Thoracic aorta (tissue), 2 donors: ENCODE measurements around the gene CACNA2D3. TPM values are rescaled to one million over a fixed set of nuclear protein-coding genes. Genes with fewer than 3 reads are reported as not detected.

Experiments
- ATAC-seq: fragments of 150-250 bp; one replicate; pipeline ENCODE4 v1.8.0; 2017; ENCODE audit warnings: low read depth; ENCODE audit not compliant: insufficient number of reproducible peaks, low FRiP score
- DNase-seq: peaks from one replicate; pipeline ENCODE4 v3.0.0-alpha.2; 2020; ENCODE audit warnings: low spot score
- H3K27ac ChIP-seq, 2 donors: fragments of 200-600 bp; sonication (generic); 1 replicate in 1 of 2; 2 replicates in 1 of 2; pipeline ENCODE4 v1.5.1; 2016; ENCODE audit warnings: mild to moderate bottlenecking in 2 of 2, moderate library complexity in 2 of 2
- H3K27me3 ChIP-seq: fragments of 200-600 bp; sonication (generic); replicated peaks from 2 replicates; pipeline ENCODE4 v1.6.0; 2016; ENCODE audit warnings: mild to moderate bottlenecking; ENCODE audit not compliant: insufficient read depth
- H3K36me3 ChIP-seq: fragments of 200-600 bp; sonication (generic); one replicate; pipeline ENCODE4 v1.5.1; 2016
- H3K4me1 ChIP-seq, 2 donors: fragments of 200-600 bp; sonication (generic); 1 replicate in 1 of 2; 2 replicates in 1 of 2; pipeline versions ENCODE4 v1.5.1 to v1.6.0; 2016; ENCODE audit warnings: low read depth in 2 of 2, mild to moderate bottlenecking in 1 of 2; ENCODE audit not compliant: control insufficient read depth in 1 of 2
- H3K4me3 ChIP-seq: fragments of 200-600 bp; sonication (generic); 2 replicates; pipeline ENCODE4 v1.5.1; 2016; ENCODE audit warnings: mild to moderate bottlenecking
- H3K9me3 ChIP-seq: fragments of 200-600 bp; sonication (generic); 2 replicates; pipeline ENCODE4 v1.5.1; 2016
- CTCF ChIP-seq: fragments of 200-600 bp; sonication (generic); IDR thresholded peaks from one replicate; pipeline ENCODE4 v1.5.1; 2019; ENCODE audit warnings: antibody characterized with exemption
- total RNA-seq, 2 donors: library from RNA; depleted of rRNA; stranded (reverse); fragments of >200 nt; gene quantifications; one replicate each; pipeline versions ENCODE4 v1.1.0 to v1.2.3, GENCODE V29; 2016

CACNA2D3 gene
- total RNA-seq, 2 donors from 2014 or later, result 3.2 to 4.0 TPM

DNA sequence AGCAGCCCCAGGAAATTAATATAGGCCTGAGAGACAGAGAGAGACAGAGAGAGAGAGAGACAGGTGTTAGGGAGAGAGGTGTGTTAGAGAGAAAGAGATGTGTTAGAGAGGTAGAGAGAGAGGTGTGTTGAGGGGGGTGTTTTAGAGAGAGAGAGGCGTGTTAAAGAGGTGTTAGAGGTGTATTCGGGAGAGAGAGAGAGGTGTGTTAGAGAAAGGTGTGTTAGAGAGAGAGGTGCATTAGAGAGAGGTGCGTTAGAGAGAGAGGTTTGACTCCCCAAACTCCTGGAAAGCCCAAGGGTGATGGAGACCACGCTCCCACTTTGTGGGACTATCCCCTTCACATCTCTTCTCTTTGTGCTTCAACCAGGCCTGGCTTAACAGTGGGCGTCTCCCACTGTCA, 95.5 kb downstream of the CACNA2D3 start:
- ATAC-seq (no peak), DNase-seq (no peak)
- Histone ChIP-seq H3K9me3 (no peaks in the 10 kb centered on the region), H3K36me3 (no peaks in the 10 kb centered on the region), H3K4me1 (no peaks in the 10 kb centered on the region), H3K27ac (no peak overlapping the region), H3K27me3 (no peaks in the 10 kb centered on the region), H3K4me3 (no peak overlapping the region)
- no peak for TF ChIP-seq CTCF

DNA sequence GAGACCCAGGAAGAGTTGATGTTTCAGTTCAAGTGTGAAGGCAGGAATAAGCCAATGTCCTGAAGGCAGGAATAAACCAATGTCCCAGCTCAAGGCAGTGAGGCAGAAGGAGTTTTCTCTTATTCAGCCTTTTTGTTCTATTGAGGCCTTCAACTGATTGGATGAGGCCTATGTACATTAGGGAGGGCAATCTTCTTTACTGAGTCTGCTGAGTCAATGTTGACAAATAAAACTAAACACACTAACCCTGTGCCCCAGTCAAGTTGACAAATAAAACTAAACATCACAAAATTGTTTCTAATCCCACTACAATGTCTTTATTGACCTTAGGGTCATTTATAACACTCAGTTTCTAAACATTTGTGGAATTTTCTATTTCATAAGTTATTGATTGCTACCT, 100.0 kb downstream of the CACNA2D3 start:
- DNase-seq, result no peak
- no peak overlapping the region for H3K4me3 ChIP-seq
- H3K36me3 ChIP-seq, result no peaks in the 10 kb centered on the region
- no peak for TF ChIP-seq CTCF
- no peaks in the 10 kb centered on the region for H3K4me1 ChIP-seq
- ATAC-seq, result no peak
- H3K9me3 ChIP-seq, result no peaks in the 10 kb centered on the region
- no peaks in the 10 kb centered on the region for H3K27me3 ChIP-seq
- H3K27ac ChIP-seq, result no peak overlapping the region

- TF ChIP-seq CTCF, result no peak
- Histone ChIP-seq H3K4me1 (no peaks in the 10 kb centered on the region), H3K27me3 (no peaks in the 10 kb centered on the region), H3K9me3 (no peaks in the 10 kb centered on the region), H3K4me3 (no peak overlapping the region), H3K36me3 (no peaks in the 10 kb centered on the region), H3K27ac (no peak overlapping the region)
- DNase-seq, result no peak
- no peak for ATAC-seq
Observed at GRCh38 chr3:54223063-54223462, 100.7 kb downstream of the CACNA2D3 start.

DNA sequence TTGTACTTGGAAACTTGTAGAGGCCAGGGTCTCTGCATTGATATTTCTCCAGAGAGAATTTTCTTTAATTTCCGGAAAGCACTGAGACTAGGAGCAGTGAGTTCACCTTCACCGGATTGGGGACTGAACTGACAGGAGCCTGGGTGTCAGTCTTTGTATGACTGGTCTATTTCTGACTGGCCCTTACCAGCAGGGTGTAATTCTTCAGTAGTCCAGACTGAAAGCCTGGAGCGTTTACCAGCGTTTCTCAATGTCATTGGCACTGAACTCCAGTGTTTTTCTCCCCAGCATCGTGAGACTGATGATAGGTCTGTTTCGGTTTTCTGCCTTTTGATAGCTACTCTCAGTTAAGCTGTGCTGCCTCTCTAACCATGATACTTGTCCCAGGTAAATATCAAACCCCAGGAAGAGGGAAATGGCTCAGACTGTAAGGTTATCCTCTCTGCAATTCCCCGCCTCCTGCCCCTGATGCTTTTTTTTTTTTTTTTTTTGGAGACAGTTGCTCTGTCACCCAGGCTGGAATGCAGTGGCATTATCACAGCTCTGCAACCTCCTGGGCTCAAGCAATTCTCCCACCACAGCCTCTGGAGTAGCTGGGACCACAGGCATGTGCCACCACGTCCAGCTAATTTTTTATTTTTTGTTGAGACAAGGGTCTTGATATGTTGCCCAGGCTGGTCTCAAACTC, 103.6 kb downstream of the CACNA2D3 start:
- Histone ChIP-seq H3K9me3 (no peaks in the 10 kb centered on the region), H3K27ac (no peak overlapping the region), H3K4me3 (no peak overlapping the region), H3K4me1 (no peaks in the 10 kb centered on the region), H3K27me3 (no peaks in the 10 kb centered on the region), H3K36me3 (no peaks in the 10 kb centered on the region)
- ATAC-seq, result no peak
- no peak for DNase-seq
- TF ChIP-seq CTCF, result no peak

GRCh38 chr3:54228806-54229205, 106.5 kb downstream of the CACNA2D3 start:
- no peak for TF ChIP-seq CTCF
- no peak overlapping the region for H3K4me3 ChIP-seq
- no peaks in the 10 kb centered on the region for H3K27me3 ChIP-seq
- no peaks in the 10 kb centered on the region for H3K9me3 ChIP-seq
- no peaks in the 10 kb centered on the region for H3K36me3 ChIP-seq
- H3K27ac ChIP-seq, result no peak overlapping the region
- DNase-seq (no peak), ATAC-seq (no peak)
- H3K4me1 ChIP-seq, result no peaks in the 10 kb centered on the region
